Erythroblast (primary cell): ENCODE measurements around the gene YAE1.

Experiments used
- DNase-seq, 2 experiments: peaks; one replicate each; lab custom pipeline; 2025; lab: John Stamatoyannopoulos, UW
- GATA1 ChIP-seq: IDR thresholded peaks from 2 replicates; pipeline ENCODE4 v1.6.1; 2011; ENCODE audit warnings: low read depth, mild to moderate bottlenecking, control low read depth, low read length, moderate library complexity
- POLR2A ChIP-seq: IDR thresholded peaks from 2 replicates; pipeline ENCODE4 v1.6.1; 2011; ENCODE audit warnings: mild to moderate bottlenecking, low read length

Gene YAE1

GRCh38 chr7:39607865-39608264, 41.7 kb downstream of the YAE1 start:
- no peak for DNase-seq
- TF ChIP-seq POLR2A = no peak
- TF ChIP-seq GATA1 = no peak

- TF ChIP-seq GATA1 = no peak
- TF ChIP-seq POLR2A = no peak
These were observed 42.1 kb downstream of the YAE1 start for GRCh38 chr7:39608278-39608677.

GRCh38 chr7:39609113-39609934, 43.1 kb downstream of the YAE1 start:
- DNase-seq = peak in 1 of 2 experiments; percentile 13
- no peak for TF ChIP-seq GATA1

More at GRCh38 chr7:39608278-39608677, 42.1 kb downstream of the YAE1 start:
- DNase-seq = no peak

- peak in 1 of 2 experiments; percentile 39 for DNase-seq
- TF ChIP-seq GATA1 = no peak
- no peak for TF ChIP-seq POLR2A
These were observed 43.7 kb downstream of the YAE1 start for GRCh38 chr7:39609935-39610263.

GRCh38 chr7:39613577-39613976, 47.4 kb downstream of the YAE1 start:
- no peak for DNase-seq
- TF ChIP-seq GATA1 = no peak
- TF ChIP-seq POLR2A = no peak

GRCh38 chr7:39614299-39614698, 48.1 kb downstream of the YAE1 start:
- TF ChIP-seq POLR2A = no peak
- TF ChIP-seq GATA1 = no peak
- peak in 1 of 2 experiments; percentile 19 for DNase-seq

GRCh38 chr7:39615350-39615975, 49.3 kb downstream of the YAE1 start:
- no peak for TF ChIP-seq GATA1
- no peak for TF ChIP-seq POLR2A
- no peak for DNase-seq

GRCh38 chr7:39616138-39616537, 49.9 kb downstream of the YAE1 start:
- no peak for TF ChIP-seq GATA1
- TF ChIP-seq POLR2A = no peak
- no peak for DNase-seq

GRCh38 chr7:39617005-39617404, 50.8 kb downstream of the YAE1 start:
- no peak for DNase-seq
- TF ChIP-seq POLR2A (no peak), GATA1 (no peak)

- TF ChIP-seq POLR2A = no peak
- no peak for TF ChIP-seq GATA1
These were observed 52.7 kb downstream of the YAE1 start for GRCh38 chr7:39618868-39619267.

GRCh38 chr7:39620486-39620885, 54.3 kb downstream of the YAE1 start:
- no peak for DNase-seq
- TF ChIP-seq POLR2A = no peak
- TF ChIP-seq GATA1 = no peak

More at GRCh38 chr7:39618868-39619267, 52.7 kb downstream of the YAE1 start:
- no peak for DNase-seq

GRCh38 chr7:39621261-39621660, 55.1 kb downstream of the YAE1 start:
- DNase-seq = peak in 1 of 2 experiments; percentile 2
- no peak for TF ChIP-seq POLR2A
- no peak for TF ChIP-seq GATA1

- DNase-seq = peak; percentile 17 to 39
These were observed 55.7 kb downstream of the YAE1 start for GRCh38 chr7:39621784-39622411.

More at GRCh38 chr7:39621784-39622411, 55.7 kb downstream of the YAE1 start:
- peak; percentile 25 for TF ChIP-seq POLR2A
- TF ChIP-seq GATA1 = no peak
